Mammary epithelial cell (primary cell): ENCODE results near the gene TSPAN9.

Experiments
- CTCF ChIP-seq, 2 donors: IDR thresholded peaks in 1 of 2; conservative IDR thresholded peaks in 1 of 2; 2 replicates each; pipeline ENCODE4 v1.5.1; 2011 to 2012; ENCODE audit warnings: inconsistent platforms in 2 of 2, low read length in 2 of 2, mild to moderate bottlenecking in 2 of 2, control low read depth in 1 of 2, low read depth in 1 of 2; ENCODE audit not compliant: insufficient read depth in 1 of 2; ENCODE audit errors: extremely low read depth in 1 of 2
- EZH2 ChIP-seq: IDR thresholded peaks from 2 replicates; pipeline ENCODE4 v1.6.1; 2012; ENCODE audit warnings: low read length, inconsistent platforms, borderline replicate concordance

GRCh38 chr12:3241621-3242020 lies 164.4 kb downstream of the TSPAN9 start:
- TF ChIP-seq CTCF (conservative IDR thresholded peaks at IDR 0.05 in 1 of 2, IDR thresholded peaks at IDR 0.05 in 1 of 2; ENCODE audit: extremely low read depth in 1 of 2, insufficient read depth in 1 of 2, low read depth in 1 of 2, low read length in 2 of 2) (no peak), EZH2 (no peak)
